ENCODE results near the gene C3orf20. TPM values are rescaled to one million over a fixed set of nuclear protein-coding genes. Genes with fewer than 3 reads are reported as not detected.

C3orf20 gene
- total RNA-seq, 1 experiment from 2014 or later, result not detected

- Histone ChIP-seq H4K20me1 (ENCODE audit: insufficient read depth, low read depth, low read length) (no peaks in the 10 kb centered on the region; the same call in 1 of the 2 replicates), H3K36me3 (ENCODE audit: insufficient read depth, low read length) (peaks cover 69% of the 10 kb centered on the region; the same call in 1 of the 2 replicates), H2AFZ (ENCODE audit: low read length) (no peak overlapping the region), H3K27ac (ENCODE audit: low read length) (no peak overlapping the region), H3K4me2 (ENCODE audit: low read depth, low read length, poor library complexity, severe bottlenecking) (no peak overlapping the region), H3K4me3 (ENCODE audit: low read length) (no peak overlapping the region), H3K4me1 (ENCODE audit: low read length) (peaks cover 15% of the 10 kb centered on the region), H3K27me3 (ENCODE audit: low read length) (no peaks in the 10 kb centered on the region), H3K9me3 (ENCODE audit: low read length) (no peaks in the 10 kb centered on the region), H3K9ac (ENCODE audit: low read length) (no peak overlapping the region), H3K9me2 (replicated peaks; ENCODE audit: insufficient read depth, low read length) (no peaks in the 10 kb centered on the region), H3K79me2 (ENCODE audit: low read length) (peaks cover 42% of the 10 kb centered on the region)
- no peak for DNase-seq
These were observed 17.4 kb upstream of the C3orf20 start for GRCh38 chr3:14657579-14657978.

- Histone ChIP-seq H3K4me1 (ENCODE audit: low read length) (peaks cover under 1% of the 10 kb centered on the region; the same call in 1 of the 2 replicates), H3K27ac (ENCODE audit: low read length) (no peak overlapping the region), H3K27me3 (ENCODE audit: low read length) (no peaks in the 10 kb centered on the region), H3K9me3 (ENCODE audit: low read length) (no peaks in the 10 kb centered on the region), H3K79me2 (ENCODE audit: low read length) (peaks cover 28% of the 10 kb centered on the region), H3K4me2 (ENCODE audit: low read depth, low read length, poor library complexity, severe bottlenecking) (no peak overlapping the region), H2AFZ (ENCODE audit: low read length) (no peak overlapping the region), H3K36me3 (ENCODE audit: insufficient read depth, low read length) (peaks cover 81% of the 10 kb centered on the region; the same call in 1 of the 2 replicates), H3K9me2 (replicated peaks; ENCODE audit: insufficient read depth, low read length) (no peaks in the 10 kb centered on the region), H3K4me3 (ENCODE audit: low read length) (no peak overlapping the region), H4K20me1 (ENCODE audit: insufficient read depth, low read depth, low read length) (no peaks in the 10 kb centered on the region; the same call in 1 of the 2 replicates), H3K9ac (ENCODE audit: low read length) (no peak overlapping the region)
- DNase-seq, result no peak
These were observed 16.0 kb upstream of the C3orf20 start for GRCh38 chr3:14658978-14659377.

GRCh38 chr3:14660942-14661341 lies 14.0 kb upstream of the C3orf20 start:
- H3K4me2 ChIP-seq (ENCODE audit: low read depth, low read length, poor library complexity, severe bottlenecking), result no peak overlapping the region
- DNase-seq, result no peak
- H3K27me3 ChIP-seq (ENCODE audit: low read length), result no peaks in the 10 kb centered on the region
- no peak overlapping the region for H3K4me3 ChIP-seq (ENCODE audit: low read length)
- H3K27ac ChIP-seq (ENCODE audit: low read length), result no peak overlapping the region
- H3K9ac ChIP-seq (ENCODE audit: low read length), result no peak overlapping the region
- H3K9me3 ChIP-seq (ENCODE audit: low read length), result no peaks in the 10 kb centered on the region
- no peaks in the 10 kb centered on the region for H3K9me2 ChIP-seq (replicated peaks; ENCODE audit: insufficient read depth, low read length)
- H3K36me3 ChIP-seq (ENCODE audit: insufficient read depth, low read length), result peaks cover 74% of the 10 kb centered on the region; the same call in 1 of the 2 replicates
- H3K79me2 ChIP-seq (ENCODE audit: low read length), result peaks cover 17% of the 10 kb centered on the region; the same call in 1 of the 2 replicates
- H2AFZ ChIP-seq (ENCODE audit: low read length), result no peak overlapping the region
- H3K4me1 ChIP-seq (ENCODE audit: low read length), result no peaks in the 10 kb centered on the region
- no peaks in the 10 kb centered on the region; the same call in 1 of the 2 replicates for H4K20me1 ChIP-seq (ENCODE audit: insufficient read depth, low read depth, low read length)

DNA sequence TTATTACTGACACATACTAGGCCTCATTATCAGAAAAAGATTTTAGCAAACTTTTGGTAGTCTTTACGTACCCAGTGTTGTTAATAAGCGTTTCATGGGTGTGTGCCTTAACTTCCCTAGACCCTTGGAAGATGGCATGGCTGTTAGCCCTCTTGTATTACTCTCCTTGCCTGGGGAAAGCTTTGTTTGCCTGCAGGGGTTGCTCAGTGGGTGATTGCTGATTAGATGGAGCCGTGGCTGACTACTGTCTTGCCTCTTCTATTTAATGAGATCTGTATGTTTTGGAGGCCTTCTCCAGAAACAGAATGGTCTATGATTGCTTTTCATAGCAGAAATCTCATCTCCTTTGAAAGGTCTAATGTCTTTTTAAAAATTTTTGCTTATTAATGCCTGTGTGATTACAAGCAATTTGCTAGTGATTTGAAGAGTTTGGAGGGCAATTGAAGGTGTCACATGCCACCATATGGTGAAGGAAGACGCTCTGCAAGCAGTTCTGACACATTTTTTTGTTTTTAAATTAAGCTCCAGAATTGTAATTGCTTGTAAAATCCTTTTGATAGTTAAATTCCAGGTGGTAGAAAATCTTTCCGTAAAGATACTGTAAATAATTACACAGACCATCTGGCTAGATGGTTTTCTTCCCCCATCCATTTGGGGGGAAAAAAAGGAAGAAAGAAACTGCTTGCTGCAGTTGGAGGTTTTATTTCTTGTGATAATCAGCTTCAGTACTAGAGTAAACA lies 11.4 kb upstream of the C3orf20 start:
- H3K36me3 ChIP-seq (ENCODE audit: insufficient read depth, low read length), result peaks cover 72% of the 10 kb centered on the region; the same call in 1 of the 2 replicates
- H3K9ac ChIP-seq (ENCODE audit: low read length), result no peak overlapping the region
- H3K4me1 ChIP-seq (ENCODE audit: low read length), result no peaks in the 10 kb centered on the region
- peaks cover 3% of the 10 kb centered on the region; the same call in 1 of the 2 replicates for H4K20me1 ChIP-seq (ENCODE audit: insufficient read depth, low read depth, low read length)
- no peaks in the 10 kb centered on the region for H3K9me3 ChIP-seq (ENCODE audit: low read length)
- no peaks in the 10 kb centered on the region; the same call in 1 of the 2 replicates for H3K79me2 ChIP-seq (ENCODE audit: low read length)
- no peaks in the 10 kb centered on the region for H3K27me3 ChIP-seq (ENCODE audit: low read length)
- no peaks in the 10 kb centered on the region for H3K9me2 ChIP-seq (replicated peaks; ENCODE audit: insufficient read depth, low read length)
- H3K4me2 ChIP-seq (ENCODE audit: low read depth, low read length, poor library complexity, severe bottlenecking), result no peak overlapping the region
- H2AFZ ChIP-seq (ENCODE audit: low read length), result no peak overlapping the region
- no peak overlapping the region for H3K4me3 ChIP-seq (ENCODE audit: low read length)
- no peak overlapping the region for H3K27ac ChIP-seq (ENCODE audit: low read length)
- DNase-seq, result no peak

DNA sequence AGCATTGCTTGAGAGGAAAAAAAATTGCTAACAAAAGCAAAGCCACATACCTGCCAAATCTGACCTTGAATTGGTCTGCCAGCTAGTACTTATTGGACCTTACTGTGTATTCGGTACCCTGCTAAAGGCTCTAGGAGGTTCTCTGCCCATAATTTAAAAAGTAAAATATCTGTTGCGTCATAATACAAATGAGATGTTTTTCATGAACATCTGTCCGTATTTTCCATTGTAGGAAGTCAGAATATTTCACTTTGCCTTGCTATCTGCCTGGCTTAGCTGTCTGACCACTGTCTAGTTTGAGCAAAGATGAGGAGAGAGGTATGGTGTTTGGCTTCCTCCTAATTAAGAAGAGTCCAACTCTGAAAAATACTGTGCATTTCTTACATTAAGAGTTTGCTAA lies 10.8 kb upstream of the C3orf20 start:
- Histone ChIP-seq H3K27ac (ENCODE audit: low read length) (no peak overlapping the region), H3K4me2 (ENCODE audit: low read depth, low read length, poor library complexity, severe bottlenecking) (no peak overlapping the region), H3K9ac (ENCODE audit: low read length) (no peak overlapping the region), H3K4me3 (ENCODE audit: low read length) (no peak overlapping the region), H3K79me2 (ENCODE audit: low read length) (no peaks in the 10 kb centered on the region), H3K9me3 (ENCODE audit: low read length) (no peaks in the 10 kb centered on the region), H4K20me1 (ENCODE audit: insufficient read depth, low read depth, low read length) (peaks cover 3% of the 10 kb centered on the region; the same call in 1 of the 2 replicates), H3K9me2 (replicated peaks; ENCODE audit: insufficient read depth, low read length) (no peaks in the 10 kb centered on the region), H3K4me1 (ENCODE audit: low read length) (no peaks in the 10 kb centered on the region), H3K27me3 (ENCODE audit: low read length) (no peaks in the 10 kb centered on the region), H3K36me3 (ENCODE audit: insufficient read depth, low read length) (peaks cover 71% of the 10 kb centered on the region; the same call in 1 of the 2 replicates), H2AFZ (ENCODE audit: low read length) (no peak overlapping the region)
- DNase-seq, result no peak

- Histone ChIP-seq H3K4me3 (ENCODE audit: low read length) (no peak overlapping the region), H3K79me2 (ENCODE audit: low read length) (no peaks in the 10 kb centered on the region), H3K9me2 (replicated peaks; ENCODE audit: insufficient read depth, low read length) (no peaks in the 10 kb centered on the region), H3K27ac (ENCODE audit: low read length) (no peak overlapping the region), H3K4me2 (ENCODE audit: low read depth, low read length, poor library complexity, severe bottlenecking) (no peak overlapping the region), H3K36me3 (ENCODE audit: insufficient read depth, low read length) (peaks cover 44% of the 10 kb centered on the region), H3K9me3 (ENCODE audit: low read length) (no peaks in the 10 kb centered on the region), H3K9ac (ENCODE audit: low read length) (no peak overlapping the region), H4K20me1 (ENCODE audit: insufficient read depth, low read depth, low read length) (no peaks in the 10 kb centered on the region; the same call in 1 of the 2 replicates), H2AFZ (ENCODE audit: low read length) (no peak overlapping the region), H3K4me1 (ENCODE audit: low read length) (no peaks in the 10 kb centered on the region), H3K27me3 (ENCODE audit: low read length) (no peaks in the 10 kb centered on the region)
- no peak for DNase-seq
These were observed 2.4 kb upstream of the C3orf20 start for GRCh38 chr3:14672588-14672987.

GRCh38 chr3:14676881-14677280 lies 1.9 kb downstream of the C3orf20 start:
- Histone ChIP-seq H3K36me3 (ENCODE audit: insufficient read depth, low read length) (peaks cover 9% of the 10 kb centered on the region), H3K27me3 (ENCODE audit: low read length) (no peaks in the 10 kb centered on the region), H3K4me2 (ENCODE audit: low read depth, low read length, poor library complexity, severe bottlenecking) (no peak overlapping the region), H3K9me2 (replicated peaks; ENCODE audit: insufficient read depth, low read length) (no peaks in the 10 kb centered on the region), H3K79me2 (ENCODE audit: low read length) (no peaks in the 10 kb centered on the region), H3K9me3 (ENCODE audit: low read length) (peaks cover 9% of the 10 kb centered on the region), H3K4me1 (ENCODE audit: low read length) (no peaks in the 10 kb centered on the region), H3K4me3 (ENCODE audit: low read length) (no peak overlapping the region), H4K20me1 (ENCODE audit: insufficient read depth, low read depth, low read length) (no peaks in the 10 kb centered on the region), H3K27ac (ENCODE audit: low read length) (no peak overlapping the region), H2AFZ (ENCODE audit: low read length) (no peak overlapping the region), H3K9ac (ENCODE audit: low read length) (no peak overlapping the region)
- DNase-seq, result no peak

GRCh38 chr3:14678015-14678503 lies 3.1 kb downstream of the C3orf20 start:
- Histone ChIP-seq H3K9me2 (replicated peaks; ENCODE audit: insufficient read depth, low read length) (no peaks in the 10 kb centered on the region), H3K27me3 (ENCODE audit: low read length) (no peaks in the 10 kb centered on the region), H3K4me2 (ENCODE audit: low read depth, low read length, poor library complexity, severe bottlenecking) (no peak overlapping the region), H3K9me3 (ENCODE audit: low read length) (peaks cover 9% of the 10 kb centered on the region), H2AFZ (ENCODE audit: low read length) (no peak overlapping the region), H3K27ac (ENCODE audit: low read length) (no peak overlapping the region), H4K20me1 (ENCODE audit: insufficient read depth, low read depth, low read length) (no peaks in the 10 kb centered on the region), H3K4me1 (ENCODE audit: low read length) (no peaks in the 10 kb centered on the region), H3K4me3 (ENCODE audit: low read length) (no peak overlapping the region), H3K36me3 (ENCODE audit: insufficient read depth, low read length) (no peaks in the 10 kb centered on the region), H3K79me2 (ENCODE audit: low read length) (no peaks in the 10 kb centered on the region), H3K9ac (ENCODE audit: low read length) (no peak overlapping the region)
- DNase-seq, result no peak

Data from Karpas-422 (cell line).